ENCODE data around the gene ARFGEF2.

DNA sequence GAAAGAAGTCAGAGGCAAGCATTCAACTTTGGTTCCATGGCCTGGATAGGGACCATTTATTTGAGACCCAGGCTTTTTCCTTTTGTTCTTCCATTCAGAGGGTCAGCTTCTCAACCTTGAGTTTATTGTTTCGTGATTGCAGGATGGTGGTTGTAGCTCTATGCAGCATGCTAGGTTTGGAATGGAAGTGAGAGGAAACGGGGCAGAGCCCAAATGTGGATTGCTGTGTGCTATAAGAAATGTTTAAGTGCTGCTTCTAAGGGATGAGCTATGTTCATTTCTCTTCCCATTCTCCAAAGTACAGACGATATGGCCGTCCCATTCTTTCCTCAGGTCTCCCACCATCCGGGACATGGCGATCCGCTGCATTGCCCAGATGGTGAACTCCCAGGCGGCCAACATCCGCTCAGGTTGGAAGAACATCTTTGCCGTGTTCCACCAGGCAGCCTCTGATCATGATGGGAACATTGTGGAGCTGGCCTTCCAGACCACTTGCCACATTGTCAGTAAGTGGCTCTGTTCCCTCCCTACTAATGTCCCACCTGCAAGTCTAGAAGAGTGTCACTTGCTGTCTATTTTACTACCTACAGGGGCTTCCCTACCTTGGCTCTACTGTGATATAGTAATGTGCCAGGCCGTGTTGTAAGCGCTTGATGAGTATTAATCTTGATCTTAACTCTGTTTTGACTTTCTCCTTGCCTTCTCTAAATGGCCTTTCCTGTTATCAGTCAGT lies 88.6 kb downstream of the ARFGEF2 start:
- TF ChIP-seq, protein P1, sequence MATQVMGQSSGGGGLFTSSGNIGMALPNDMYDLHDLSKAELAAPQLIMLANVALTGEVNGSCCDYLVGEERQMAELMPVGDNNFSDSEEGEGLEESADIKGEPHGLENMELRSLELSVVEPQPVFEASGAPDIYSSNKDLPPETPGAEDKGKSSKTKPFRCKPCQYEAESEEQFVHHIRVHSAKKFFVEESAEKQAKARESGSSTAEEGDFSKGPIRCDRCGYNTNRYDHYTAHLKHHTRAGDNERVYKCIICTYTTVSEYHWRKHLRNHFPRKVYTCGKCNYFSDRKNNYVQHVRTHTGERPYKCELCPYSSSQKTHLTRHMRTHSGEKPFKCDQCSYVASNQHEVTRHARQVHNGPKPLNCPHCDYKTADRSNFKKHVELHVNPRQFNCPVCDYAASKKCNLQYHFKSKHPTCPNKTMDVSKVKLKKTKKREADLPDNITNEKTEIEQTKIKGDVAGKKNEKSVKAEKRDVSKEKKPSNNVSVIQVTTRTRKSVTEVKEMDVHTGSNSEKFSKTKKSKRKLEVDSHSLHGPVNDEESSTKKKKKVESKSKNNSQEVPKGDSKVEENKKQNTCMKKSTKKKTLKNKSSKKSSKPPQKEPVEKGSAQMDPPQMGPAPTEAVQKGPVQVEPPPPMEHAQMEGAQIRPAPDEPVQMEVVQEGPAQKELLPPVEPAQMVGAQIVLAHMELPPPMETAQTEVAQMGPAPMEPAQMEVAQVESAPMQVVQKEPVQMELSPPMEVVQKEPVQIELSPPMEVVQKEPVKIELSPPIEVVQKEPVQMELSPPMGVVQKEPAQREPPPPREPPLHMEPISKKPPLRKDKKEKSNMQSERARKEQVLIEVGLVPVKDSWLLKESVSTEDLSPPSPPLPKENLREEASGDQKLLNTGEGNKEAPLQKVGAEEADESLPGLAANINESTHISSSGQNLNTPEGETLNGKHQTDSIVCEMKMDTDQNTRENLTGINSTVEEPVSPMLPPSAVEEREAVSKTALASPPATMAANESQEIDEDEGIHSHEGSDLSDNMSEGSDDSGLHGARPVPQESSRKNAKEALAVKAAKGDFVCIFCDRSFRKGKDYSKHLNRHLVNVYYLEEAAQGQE (IDR thresholded peaks at IDR 0.05), result no peak
- TF ChIP-seq, protein P2, sequence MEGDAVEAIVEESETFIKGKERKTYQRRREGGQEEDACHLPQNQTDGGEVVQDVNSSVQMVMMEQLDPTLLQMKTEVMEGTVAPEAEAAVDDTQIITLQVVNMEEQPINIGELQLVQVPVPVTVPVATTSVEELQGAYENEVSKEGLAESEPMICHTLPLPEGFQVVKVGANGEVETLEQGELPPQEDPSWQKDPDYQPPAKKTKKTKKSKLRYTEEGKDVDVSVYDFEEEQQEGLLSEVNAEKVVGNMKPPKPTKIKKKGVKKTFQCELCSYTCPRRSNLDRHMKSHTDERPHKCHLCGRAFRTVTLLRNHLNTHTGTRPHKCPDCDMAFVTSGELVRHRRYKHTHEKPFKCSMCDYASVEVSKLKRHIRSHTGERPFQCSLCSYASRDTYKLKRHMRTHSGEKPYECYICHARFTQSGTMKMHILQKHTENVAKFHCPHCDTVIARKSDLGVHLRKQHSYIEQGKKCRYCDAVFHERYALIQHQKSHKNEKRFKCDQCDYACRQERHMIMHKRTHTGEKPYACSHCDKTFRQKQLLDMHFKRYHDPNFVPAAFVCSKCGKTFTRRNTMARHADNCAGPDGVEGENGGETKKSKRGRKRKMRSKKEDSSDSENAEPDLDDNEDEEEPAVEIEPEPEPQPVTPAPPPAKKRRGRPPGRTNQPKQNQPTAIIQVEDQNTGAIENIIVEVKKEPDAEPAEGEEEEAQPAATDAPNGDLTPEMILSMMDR (IDR thresholded peaks at IDR 0.05; ENCODE audit: low read depth, low read length, missing input control), result no peak
- no peak for TF ChIP-seq TAF1 (conservative IDR thresholded peaks at IDR 0.05)
- TF ChIP-seq, protein P3, sequence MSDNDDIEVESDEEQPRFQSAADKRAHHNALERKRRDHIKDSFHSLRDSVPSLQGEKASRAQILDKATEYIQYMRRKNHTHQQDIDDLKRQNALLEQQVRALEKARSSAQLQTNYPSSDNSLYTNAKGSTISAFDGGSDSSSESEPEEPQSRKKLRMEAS (IDR thresholded peaks at IDR 0.05), result no peak
- no peak for TF ChIP-seq SP1 (IDR thresholded peaks at IDR 0.05)
- TF ChIP-seq RAD21 (IDR thresholded peaks at IDR 0.05), result no peak
- no peak for TF ChIP-seq GABPA (IDR thresholded peaks at IDR 0.05 in 1 of 2, conservative IDR thresholded peaks at IDR 0.05 in 1 of 2)
- TF ChIP-seq HNF4A (conservative IDR thresholded peaks at IDR 0.05), result no peak
- no peak for TF ChIP-seq JUND (IDR thresholded peaks at IDR 0.05)
- TF ChIP-seq, protein P4, sequence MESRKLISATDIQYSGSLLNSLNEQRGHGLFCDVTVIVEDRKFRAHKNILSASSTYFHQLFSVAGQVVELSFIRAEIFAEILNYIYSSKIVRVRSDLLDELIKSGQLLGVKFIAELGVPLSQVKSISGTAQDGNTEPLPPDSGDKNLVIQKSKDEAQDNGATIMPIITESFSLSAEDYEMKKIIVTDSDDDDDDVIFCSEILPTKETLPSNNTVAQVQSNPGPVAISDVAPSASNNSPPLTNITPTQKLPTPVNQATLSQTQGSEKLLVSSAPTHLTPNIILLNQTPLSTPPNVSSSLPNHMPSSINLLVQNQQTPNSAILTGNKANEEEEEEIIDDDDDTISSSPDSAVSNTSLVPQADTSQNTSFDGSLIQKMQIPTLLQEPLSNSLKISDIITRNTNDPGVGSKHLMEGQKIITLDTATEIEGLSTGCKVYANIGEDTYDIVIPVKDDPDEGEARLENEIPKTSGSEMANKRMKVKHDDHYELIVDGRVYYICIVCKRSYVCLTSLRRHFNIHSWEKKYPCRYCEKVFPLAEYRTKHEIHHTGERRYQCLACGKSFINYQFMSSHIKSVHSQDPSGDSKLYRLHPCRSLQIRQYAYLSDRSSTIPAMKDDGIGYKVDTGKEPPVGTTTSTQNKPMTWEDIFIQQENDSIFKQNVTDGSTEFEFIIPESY (IDR thresholded peaks at IDR 0.05), result no peak
- no peak for TF ChIP-seq YY1 (IDR thresholded peaks at IDR 0.05)
- TF ChIP-seq, protein P5, sequence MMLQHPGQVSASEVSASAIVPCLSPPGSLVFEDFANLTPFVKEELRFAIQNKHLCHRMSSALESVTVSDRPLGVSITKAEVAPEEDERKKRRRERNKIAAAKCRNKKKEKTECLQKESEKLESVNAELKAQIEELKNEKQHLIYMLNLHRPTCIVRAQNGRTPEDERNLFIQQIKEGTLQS (IDR thresholded peaks at IDR 0.05), result no peak
- no peak for TF ChIP-seq RXRA (IDR thresholded peaks at IDR 0.05)
